NT2/D1 (cell line): ENCODE results near the gene PRKCQ.
"Not testable (repeated sequence)": the region's sequence is repeated elsewhere in the genome, so short reads cannot be mapped to it uniquely, and the experiment has no call there.

Experiments used
- DNase-seq: peaks from one replicate; pipeline ENCODE4 v3.0.0-alpha.2; 2011; ENCODE audit warnings: low read depth, low spot score
- H3K27me3 ChIP-seq: 2 replicates; pipeline ENCODE4 v1.6.0; 2011; ENCODE audit warnings: mild to moderate bottlenecking; ENCODE audit not compliant: insufficient read length, insufficient read depth
- H3K36me3 ChIP-seq: 2 replicates; pipeline ENCODE4 v1.6.1; 2011; ENCODE audit warnings: mild to moderate bottlenecking, low read length, mixed read lengths; ENCODE audit not compliant: insufficient read depth, insufficient read length
- H3K4me1 ChIP-seq: 2 replicates; pipeline ENCODE4 v1.5.1; 2011; ENCODE audit not compliant: insufficient read depth, insufficient read length
- H3K4me3 ChIP-seq: 2 replicates; pipeline ENCODE4 v1.5.1; 2011; ENCODE audit warnings: low read depth; ENCODE audit not compliant: insufficient read length
- H3K9ac ChIP-seq: 2 replicates; pipeline ENCODE4 v1.6.0; 2011; ENCODE audit warnings: low read depth; ENCODE audit not compliant: insufficient read length
- H3K9me3 ChIP-seq: 2 replicates; pipeline ENCODE4 v1.5.1; 2011; ENCODE audit warnings: mild to moderate bottlenecking, low read length; ENCODE audit not compliant: insufficient read depth
- SUZ12 ChIP-seq: IDR thresholded peaks from 2 replicates; pipeline ENCODE4 v1.6.1; 2011; ENCODE audit not compliant: insufficient read length, insufficient read depth; ENCODE audit errors: extremely low read depth
- YY1 ChIP-seq: IDR thresholded peaks from 2 replicates; pipeline ENCODE4 v1.6.1; 2011; ENCODE audit not compliant: insufficient read length, insufficient read depth
- ZNF274 ChIP-seq: IDR thresholded peaks from 2 replicates; pipeline ENCODE4 v1.6.1; 2011; ENCODE audit warnings: mild to moderate bottlenecking, low read depth, low read length

PRKCQ gene

DNA sequence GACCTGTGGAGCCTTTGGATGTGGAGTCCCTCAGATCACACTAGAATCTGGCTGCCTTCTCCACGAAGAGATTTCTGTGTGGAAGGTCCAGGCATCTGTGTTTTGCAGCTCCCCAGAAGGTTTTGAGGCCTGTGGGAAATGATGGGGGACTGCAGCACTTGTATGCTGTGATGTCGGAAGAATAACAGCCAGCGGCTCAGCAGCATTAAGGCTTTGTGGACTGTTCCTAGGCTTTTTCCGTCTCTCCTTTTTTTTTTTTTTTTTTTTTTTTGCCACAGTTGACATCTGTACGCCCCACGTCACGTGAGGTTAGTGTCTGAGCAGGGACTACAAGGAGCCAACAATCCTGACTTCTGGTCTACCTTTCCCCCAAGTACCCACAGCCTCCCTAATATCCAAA lies 196.0 kb downstream of the PRKCQ start:
- TF ChIP-seq SUZ12 (no peak), ZNF274 (no peak), YY1 (no peak)
- no peak for DNase-seq
- H3K36me3 ChIP-seq = no peaks in the 10 kb centered on the region
- H3K27me3 ChIP-seq = no peaks in the 10 kb centered on the region
- no peaks in the 10 kb centered on the region for H3K4me1 ChIP-seq
- H3K9ac ChIP-seq = no peak overlapping the region
- H3K9me3 ChIP-seq = peaks cover 38% of the 10 kb centered on the region
- H3K4me3 ChIP-seq = no peak overlapping the region

DNA sequence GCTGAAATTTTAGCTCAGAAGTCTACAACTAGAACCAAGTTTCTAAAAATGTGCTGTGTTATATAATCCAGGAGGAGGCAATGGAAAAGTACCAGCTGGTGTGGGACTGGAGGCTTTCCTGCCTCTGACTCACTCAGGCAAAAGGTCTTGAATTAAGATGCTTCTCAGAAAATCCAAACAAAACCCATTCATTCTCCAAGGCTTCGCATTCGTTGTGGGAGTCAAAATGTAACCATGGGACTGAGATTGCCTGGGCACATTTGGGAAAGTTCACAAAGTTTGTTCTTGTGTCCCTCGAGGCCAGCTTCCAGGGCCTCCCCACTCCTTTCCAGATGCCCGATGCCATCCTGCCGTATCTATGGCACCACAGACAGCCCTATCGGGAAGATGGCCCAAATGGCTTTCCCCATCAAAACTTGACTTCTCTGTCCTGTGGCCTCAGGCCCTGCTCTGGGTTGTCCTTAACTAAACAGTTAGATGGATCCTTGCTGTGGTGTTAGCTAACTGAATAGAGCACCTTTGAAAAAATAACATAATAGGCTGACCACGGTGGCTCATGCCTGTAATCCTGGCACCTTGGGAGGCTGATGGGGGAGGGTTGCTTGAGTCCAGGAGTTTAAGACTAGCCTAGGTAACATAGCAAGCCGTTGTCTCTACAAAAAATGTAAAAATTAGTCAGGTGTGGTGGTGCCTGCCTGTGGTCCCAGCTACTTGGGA lies 196.8 kb downstream of the PRKCQ start:
- Histone ChIP-seq H3K9me3 (peaks cover 41% of the 10 kb centered on the region), H3K4me3 (no peak overlapping the region), H3K36me3 (no peaks in the 10 kb centered on the region), H3K4me1 (no peaks in the 10 kb centered on the region), H3K27me3 (no peaks in the 10 kb centered on the region), H3K9ac (no peak overlapping the region)
- no peak for DNase-seq
- TF ChIP-seq ZNF274 = no peak
- no peak for TF ChIP-seq YY1
- no peak for TF ChIP-seq SUZ12

DNA sequence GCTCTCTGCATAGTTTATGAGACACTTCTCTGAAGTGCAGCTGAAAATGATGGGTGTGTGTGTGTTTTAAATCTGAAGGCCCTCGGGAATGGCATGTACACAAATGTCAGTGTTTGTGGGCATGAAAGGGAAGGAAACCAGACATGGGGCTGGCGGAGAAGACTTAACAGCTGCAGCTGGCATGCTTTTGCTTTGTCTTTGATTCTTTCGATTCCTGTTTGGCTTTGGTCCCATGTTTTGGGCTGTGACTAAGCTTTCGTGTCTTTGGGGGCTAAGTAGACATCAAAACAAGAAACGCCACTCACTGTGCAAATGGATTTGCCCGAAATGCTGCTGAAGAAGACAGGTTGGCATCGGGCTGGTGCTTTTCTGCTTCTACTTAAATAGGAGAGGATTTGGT lies 198.0 kb downstream of the PRKCQ start:
- Histone ChIP-seq H3K36me3 (no peaks in the 10 kb centered on the region), H3K4me3 (no peak overlapping the region), H3K27me3 (no peaks in the 10 kb centered on the region), H3K4me1 (no peaks in the 10 kb centered on the region), H3K9ac (no peak overlapping the region), H3K9me3 (peaks cover 42% of the 10 kb centered on the region)
- no peak for TF ChIP-seq ZNF274
- TF ChIP-seq YY1 = no peak
- TF ChIP-seq SUZ12 = no peak
- DNase-seq = no peak

DNA sequence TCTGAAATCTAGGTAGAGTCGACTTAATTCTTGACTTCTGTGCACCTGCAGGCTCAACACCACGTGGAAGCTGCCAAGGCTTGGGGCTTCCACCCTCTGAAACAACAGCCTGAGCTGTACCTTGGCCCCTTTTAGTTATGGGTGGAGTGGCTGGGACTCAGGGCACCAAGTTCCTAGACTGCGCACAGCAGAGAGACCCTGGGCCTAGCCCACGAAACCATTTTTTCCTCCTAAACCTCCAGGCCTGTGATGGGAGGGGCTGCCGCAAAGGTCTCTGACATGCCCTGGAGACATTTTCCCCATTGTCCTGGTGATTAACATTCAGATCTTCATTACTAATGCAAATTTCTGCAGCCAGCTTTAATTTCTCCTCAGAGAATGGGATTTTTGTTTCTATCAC lies 199.6 kb downstream of the PRKCQ start:
- not testable (repeated sequence) for H3K4me3 ChIP-seq, DNase-seq, H3K36me3 ChIP-seq, H3K4me1 ChIP-seq, H3K27me3 ChIP-seq, H3K9ac ChIP-seq
- peaks cover 42% of the 10 kb centered on the region for H3K9me3 ChIP-seq

DNA sequence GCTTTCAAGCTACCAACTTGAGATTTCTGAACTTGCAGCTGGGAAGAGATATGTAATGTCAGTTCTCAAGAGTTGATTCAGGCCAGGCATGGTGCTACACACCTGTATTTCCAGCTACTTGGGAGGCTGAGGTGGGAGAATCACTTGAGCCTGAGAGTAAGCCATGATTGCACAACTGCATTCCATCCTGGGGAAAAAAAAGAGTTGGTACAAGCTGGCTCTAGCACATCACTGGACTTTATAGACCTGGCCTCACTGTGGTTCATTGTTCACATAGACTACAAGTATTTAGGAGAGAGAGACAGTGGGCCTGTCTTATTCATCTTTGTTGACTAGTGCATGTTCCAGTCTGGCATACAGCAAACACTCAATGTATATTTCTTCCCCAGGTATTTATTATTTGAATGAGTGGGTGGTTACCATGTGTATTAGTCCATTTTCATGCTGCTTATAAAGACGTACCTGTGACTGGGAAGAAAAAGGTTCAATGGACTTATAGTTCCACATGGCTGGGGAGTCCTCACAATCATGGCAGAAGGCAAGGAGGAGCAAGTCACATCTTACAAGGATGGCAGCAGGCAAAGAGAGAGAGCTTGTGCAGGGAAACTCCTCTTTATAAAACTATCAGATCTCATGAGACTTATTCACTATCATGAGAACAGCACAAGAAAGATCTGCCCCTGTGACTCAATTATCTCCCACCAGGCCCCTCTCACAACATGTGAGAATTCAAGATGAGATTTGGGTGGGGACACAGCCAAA lies 200.9 kb downstream of the PRKCQ start:
- H3K4me3 ChIP-seq = no peak overlapping the region
- TF ChIP-seq ZNF274 = no peak
- TF ChIP-seq YY1 = no peak
- no peak for TF ChIP-seq SUZ12
- H3K9me3 ChIP-seq = peaks cover 42% of the 10 kb centered on the region
- no peak for DNase-seq
- H3K27me3 ChIP-seq = no peaks in the 10 kb centered on the region
- H3K36me3 ChIP-seq = no peaks in the 10 kb centered on the region
- no peaks in the 10 kb centered on the region for H3K4me1 ChIP-seq
- H3K9ac ChIP-seq = no peak overlapping the region
